HG02852 (cell line): Measurements from ENCODE around the gene PRM1.
A peak's percentile ranks its signal among the peaks of the same experiment; 100 is the strongest.
"Not testable (repeated sequence)": the region's sequence is repeated elsewhere in the genome, so short reads cannot be mapped to it uniquely, and the experiment has no call there.

Experiments
- ATAC-seq: cut with Tn5 transposase; IDR thresholded peaks from one replicate; pipeline ENCODE4 v1.9.1; 2021; ENCODE audit warnings: mild to moderate bottlenecking, moderate library complexity; ENCODE audit not compliant: unreplicated experiment

The PRM1 gene

GRCh38 chr16:11314309-11314894 is 33.3 kb upstream of the PRM1 start:
- no peak for ATAC-seq

DNA sequence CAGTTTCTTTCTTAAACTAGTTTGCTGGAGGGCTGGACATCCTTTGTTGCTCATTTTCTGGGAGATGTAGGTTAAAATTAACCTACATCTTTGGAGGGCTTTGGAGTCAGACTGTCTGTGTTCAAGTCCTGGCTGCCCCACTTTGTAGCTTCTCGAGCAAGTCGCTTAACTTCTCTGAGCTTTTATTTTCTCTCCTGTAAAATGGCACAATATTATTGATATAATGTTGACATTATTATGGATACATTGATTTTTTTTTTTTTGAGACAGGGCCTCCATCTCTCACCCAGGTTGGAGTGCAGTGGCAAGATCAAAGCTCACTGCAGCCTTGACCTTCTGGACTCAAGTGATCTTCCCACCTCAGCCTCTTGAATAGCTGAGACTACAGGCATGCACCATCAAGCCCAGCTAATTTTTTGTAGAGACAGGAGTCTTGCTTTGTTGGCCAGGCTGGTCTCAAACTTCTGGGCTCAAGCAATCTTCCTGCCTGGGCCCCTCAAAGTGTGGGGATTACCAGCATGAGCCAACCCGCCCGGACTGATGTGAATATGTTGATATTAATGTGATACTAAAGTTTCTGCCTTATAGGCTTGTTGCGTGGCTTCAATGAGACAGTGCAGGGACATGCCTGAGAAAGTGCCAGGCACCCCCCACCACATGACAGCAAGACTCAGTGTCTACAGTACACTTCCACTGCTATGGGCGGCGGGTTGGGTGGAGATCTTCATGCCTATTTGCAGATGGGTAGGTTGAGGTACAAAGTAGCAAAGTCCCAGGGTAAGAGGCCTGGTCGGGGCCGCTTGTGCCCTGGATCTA is 32.6 kb upstream of the PRM1 start:
- no peak for ATAC-seq

- ATAC-seq: no peak
Measured at GRCh38 chr16:11312718-11313492, 31.8 kb upstream of the PRM1 start.

DNA sequence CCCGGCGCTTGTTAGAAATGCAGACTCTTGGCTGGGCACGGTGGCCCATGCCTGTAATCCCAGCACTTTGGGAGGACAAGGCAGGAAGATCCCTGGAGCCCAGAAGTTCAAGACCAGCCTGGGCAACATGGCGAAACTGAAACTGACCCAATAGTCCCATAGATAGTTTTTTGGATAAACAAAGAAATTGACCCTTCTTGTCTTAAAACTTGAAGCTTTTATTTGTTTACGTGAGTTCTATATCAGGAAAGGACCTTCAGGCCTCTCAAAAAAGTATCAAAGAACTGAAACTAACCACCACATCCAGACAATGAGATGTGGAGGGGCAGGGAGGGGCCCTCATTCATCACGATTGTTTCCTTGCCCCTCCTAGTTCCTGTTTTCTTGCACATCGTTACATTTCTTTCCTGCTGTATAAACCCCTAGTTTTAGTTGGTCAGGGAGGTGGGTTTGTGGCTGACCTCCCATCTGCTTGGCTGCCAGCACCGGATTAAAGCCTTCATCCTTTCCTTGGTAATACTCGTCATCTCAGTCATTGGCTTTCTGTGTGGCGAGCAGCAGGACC is 29.9 kb upstream of the PRM1 start:
- peak; percentile 40 for ATAC-seq

GRCh38 chr16:11310634-11310977 is 29.5 kb upstream of the PRM1 start:
- ATAC-seq: no peak

DNA sequence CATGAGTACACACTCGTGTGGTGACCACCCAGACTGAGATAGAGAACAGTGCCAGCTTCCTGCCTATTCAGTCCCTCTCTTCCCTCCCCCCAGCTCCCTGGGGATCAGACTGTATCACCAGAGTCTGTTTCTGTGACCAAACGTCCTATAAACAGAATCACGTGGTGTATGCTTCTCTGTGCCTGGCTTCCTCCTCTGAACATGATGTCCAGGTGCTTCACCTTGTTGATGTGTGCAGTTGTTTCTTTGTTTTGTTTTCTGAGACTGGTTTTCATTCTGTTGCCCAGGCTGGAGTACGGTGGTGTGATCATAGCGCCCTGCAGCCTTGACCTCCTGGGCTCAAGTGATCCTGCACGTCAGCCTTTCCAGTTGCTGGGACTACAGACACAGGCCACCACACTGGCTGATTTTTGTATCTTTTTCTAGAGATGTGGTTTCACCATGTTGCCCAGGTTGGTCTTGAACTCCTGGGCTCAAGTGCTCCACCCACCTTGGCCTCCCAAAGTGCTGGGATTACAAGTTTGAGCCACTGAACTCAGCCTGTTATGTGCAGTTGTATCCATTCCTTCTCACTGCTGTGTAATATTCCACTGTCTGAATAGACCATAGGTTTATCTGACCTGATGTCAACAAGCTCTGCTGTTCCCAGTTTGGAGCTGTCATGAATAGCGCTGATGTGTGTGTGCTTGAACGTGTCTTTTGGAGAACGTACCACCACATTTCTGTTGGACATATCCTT is 28.9 kb upstream of the PRM1 start:
- ATAC-seq: peak; percentile 28

DNA sequence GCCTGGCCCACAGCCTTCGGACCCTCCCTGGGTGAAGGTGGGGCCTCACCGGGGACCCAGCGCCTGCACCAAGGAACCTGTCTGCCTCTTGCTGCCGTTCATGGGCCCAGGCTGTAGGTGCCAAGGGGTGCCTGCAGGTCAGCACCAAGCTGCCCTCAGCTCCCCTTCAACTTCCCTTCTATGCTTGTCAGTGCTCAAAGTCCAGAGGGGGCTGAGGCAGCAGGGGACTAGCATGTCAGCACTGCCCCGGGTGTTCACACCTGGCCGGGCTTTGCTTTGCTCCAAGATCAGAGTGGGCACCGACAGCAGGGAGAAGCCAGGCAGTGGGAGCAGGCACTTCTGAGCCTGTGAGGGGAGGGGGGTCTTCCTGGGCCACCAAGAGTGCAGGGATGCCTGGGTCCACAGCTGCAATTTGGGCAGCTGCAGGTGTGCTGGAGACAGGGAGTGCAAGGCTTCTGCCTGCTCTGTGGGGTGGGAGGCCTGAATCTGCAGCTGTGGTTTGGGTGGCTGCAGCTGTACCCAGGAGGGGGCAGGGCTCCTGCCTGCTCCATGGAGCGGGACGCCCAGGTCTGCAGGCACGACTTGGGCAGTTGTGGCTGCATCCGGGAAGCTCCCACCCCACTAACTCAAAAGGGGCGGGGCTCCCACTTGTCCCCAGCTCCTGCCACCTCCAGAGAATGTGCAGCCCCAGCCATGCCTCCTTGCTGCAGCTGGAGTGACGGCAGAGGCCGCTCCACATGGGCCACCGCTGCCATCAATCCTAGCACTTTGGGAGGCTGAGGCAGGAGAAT is 27.6 kb upstream of the PRM1 start:
- peak; percentile 36 for ATAC-seq

- ATAC-seq: no peak
Measured at GRCh38 chr16:11307639-11308492, 26.7 kb upstream of the PRM1 start.

GRCh38 chr16:11306997-11307638 is 26.0 kb upstream of the PRM1 start:
- no peak for ATAC-seq

GRCh38 chr16:11306381-11306780 is 25.3 kb upstream of the PRM1 start:
- ATAC-seq: no peak

GRCh38 chr16:11303405-11304138 is 22.4 kb upstream of the PRM1 start:
- no peak for ATAC-seq

DNA sequence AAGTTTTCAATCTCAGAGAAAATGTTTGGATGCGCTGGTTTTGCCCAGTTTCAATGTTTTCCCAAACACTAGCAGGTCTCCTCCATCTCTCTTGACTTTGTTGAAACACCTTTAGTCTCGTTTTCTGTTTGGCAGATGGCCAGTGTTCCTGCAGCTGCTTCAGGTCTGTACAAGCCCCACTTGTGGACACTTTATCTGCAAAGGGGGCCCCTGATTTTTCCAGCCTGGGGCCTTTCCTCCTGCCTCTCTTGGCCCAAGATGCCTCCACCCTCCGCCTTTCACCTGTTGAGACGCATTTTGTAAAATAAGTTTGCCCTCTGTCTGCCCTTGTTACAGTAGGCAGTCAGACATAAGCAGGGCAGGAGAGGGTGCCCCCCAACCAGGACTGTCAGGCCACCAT is 21.8 kb upstream of the PRM1 start:
- ATAC-seq: no peak

- no peak for ATAC-seq
Measured at GRCh38 chr16:11301645-11302501, 20.7 kb upstream of the PRM1 start.

DNA sequence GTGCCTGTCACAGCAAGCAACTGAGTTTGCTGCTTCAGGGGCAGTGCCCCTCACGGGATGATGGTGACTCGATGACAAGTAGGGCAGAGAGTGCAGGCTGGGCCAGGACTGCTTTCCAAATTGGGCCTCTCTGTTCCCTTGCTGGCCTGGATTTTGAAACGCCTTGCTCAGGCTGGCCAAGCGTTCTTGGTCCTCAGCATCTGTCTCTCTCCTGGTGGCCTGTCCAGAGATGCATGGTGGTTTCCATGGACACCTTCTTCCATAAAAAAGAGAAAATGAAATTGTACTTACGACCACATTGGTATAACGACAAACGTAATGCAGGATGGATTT is 19.4 kb upstream of the PRM1 start:
- ATAC-seq: no peak

- ATAC-seq: no peak
Measured at GRCh38 chr16:11299865-11300559, 18.9 kb upstream of the PRM1 start.

DNA sequence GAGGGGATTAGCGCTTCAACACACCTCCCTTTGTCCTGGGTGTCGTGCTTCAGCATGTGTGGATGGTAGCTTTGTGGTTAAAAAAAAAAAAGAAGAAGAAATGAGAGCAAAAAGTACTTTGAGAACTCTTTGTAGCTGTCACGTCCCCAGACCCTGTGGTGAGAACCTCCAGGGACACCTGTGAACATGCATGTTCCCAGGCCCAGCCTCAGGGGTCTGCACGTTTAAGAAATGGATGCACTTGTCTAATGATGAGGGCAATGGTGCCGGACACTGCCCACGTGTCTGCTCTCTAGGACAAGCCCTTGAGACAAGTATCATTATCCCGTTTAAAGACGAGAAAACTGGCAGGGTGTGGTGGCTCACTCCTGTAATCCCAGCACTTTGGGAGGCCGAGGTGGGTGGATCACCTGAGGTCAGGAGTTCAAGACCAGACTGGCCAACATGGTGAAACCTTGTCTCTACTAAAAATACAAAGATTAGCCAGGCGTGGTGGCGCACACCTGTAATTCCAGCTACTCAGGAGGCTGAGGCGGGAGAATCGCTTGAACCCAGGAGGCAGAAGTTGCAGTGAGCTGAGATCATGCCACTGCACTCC is 17.9 kb upstream of the PRM1 start:
- not testable (repeated sequence) for ATAC-seq
